Liver (tissue), 3 donors: Measurements from ENCODE around the gene MEIOB.

ENCODE experiments used
- EGR1 ChIP-seq, 2 donors: IDR thresholded peaks; 2 replicates each; pipeline ENCODE4 v1.6.1; 2016 to 2018; ENCODE audit warnings: antibody characterized with exemption in 2 of 2, low read depth in 2 of 2
- FOXA2 ChIP-seq: IDR thresholded peaks from 2 replicates; pipeline ENCODE4 v1.6.1; 2016; ENCODE audit warnings: antibody characterized with exemption
- GABPA ChIP-seq, 2 donors: IDR thresholded peaks in 1 of 2; conservative IDR thresholded peaks in 1 of 2; 2 replicates each; pipeline ENCODE4 v1.6.1; 2016; ENCODE audit warnings: antibody characterized with exemption in 2 of 2, mild to moderate bottlenecking in 1 of 2, moderate library complexity in 1 of 2
- HNF4A ChIP-seq, 2 donors: conservative IDR thresholded peaks; 2 replicates each; pipeline ENCODE4 v1.6.1; 2016; ENCODE audit warnings: antibody characterized with exemption in 2 of 2, mild to moderate bottlenecking in 2 of 2
- NR2F2 ChIP-seq: IDR thresholded peaks from 2 replicates; pipeline ENCODE4 v1.6.1; 2016; ENCODE audit warnings: antibody characterized with exemption
- RAD21 ChIP-seq, 2 donors: IDR thresholded peaks; 2 replicates each; pipeline ENCODE4 v1.6.1; 2016; ENCODE audit warnings: antibody characterized with exemption in 2 of 2, mild to moderate bottlenecking in 2 of 2
- SP1 ChIP-seq: IDR thresholded peaks from 2 replicates; pipeline ENCODE4 v1.6.1; 2018; ENCODE audit warnings: antibody characterized with exemption, mild to moderate bottlenecking
- YY1 ChIP-seq: IDR thresholded peaks from 2 replicates; pipeline ENCODE4 v1.6.1; 2016; ENCODE audit warnings: antibody characterized with exemption, mild to moderate bottlenecking
- TF ChIP-seq, protein P1 (sequence below): fragments of 150-350 bp; IDR thresholded peaks from 2 replicates; pipeline ENCODE4 v1.5.1; 2017; ENCODE audit warnings: improper control_type of control experiment, low read depth, low read length; ENCODE audit not compliant: missing input control
- TF ChIP-seq, protein P2 (sequence below): IDR thresholded peaks from 2 replicates; pipeline ENCODE4 v1.6.1; 2016; ENCODE audit warnings: antibody characterized with exemption, mild to moderate bottlenecking
- TF ChIP-seq, protein P3 (sequence below): IDR thresholded peaks from 2 replicates; pipeline ENCODE4 v1.6.1; 2016; ENCODE audit warnings: antibody characterized with exemption
- TF ChIP-seq, protein P4 (sequence below): IDR thresholded peaks from 2 replicates; pipeline ENCODE4 v1.6.1; 2016; ENCODE audit warnings: antibody characterized with exemption
- donor health status: healthy.
- donor health status: healthy.

DNA sequence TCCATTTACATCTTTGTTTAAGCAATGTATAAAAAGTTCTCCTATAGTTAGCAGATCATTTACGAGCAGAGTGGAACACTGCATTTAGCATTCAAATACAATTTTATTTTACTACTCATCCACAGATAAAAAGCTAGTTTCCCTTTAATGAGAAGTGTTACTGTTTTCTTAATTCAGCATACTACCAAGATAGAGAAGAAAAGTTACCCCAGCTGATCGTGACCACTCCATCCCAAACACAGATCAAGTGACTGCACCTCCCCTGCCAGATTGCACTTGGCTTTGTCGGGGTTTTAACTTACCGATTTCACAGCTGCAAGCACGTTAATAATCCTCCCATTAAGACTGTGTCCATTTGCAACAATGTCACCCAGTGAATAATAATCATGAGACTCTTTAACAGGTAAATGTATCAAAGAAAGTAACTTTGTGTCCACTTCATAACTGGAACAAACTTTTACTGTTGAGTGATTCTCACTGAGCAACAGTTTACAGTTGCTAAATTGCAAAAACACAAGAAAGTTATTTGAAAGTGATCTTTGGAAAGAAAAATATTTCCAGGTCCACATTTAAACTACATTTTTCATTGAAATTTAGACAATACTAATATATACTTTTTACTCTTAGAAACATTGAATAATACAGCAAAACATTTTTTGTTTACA is 14.4 kb downstream of the MEIOB start:
- TF ChIP-seq HNF4A (conservative IDR thresholded peaks at IDR 0.05) (no peak), SP1 (no peak), RAD21 (IDR thresholded peaks at IDR 0.05) (no peak), GABPA (IDR thresholded peaks at IDR 0.05 in 1 of 2, conservative IDR thresholded peaks at IDR 0.05 in 1 of 2) (no peak), NR2F2 (no peak), YY1 (no peak), EGR1 (IDR thresholded peaks at IDR 0.05; ENCODE audit: low read depth in 2 of 2) (no peak), FOXA2 (no peak)
- TF ChIP-seq, protein P1, sequence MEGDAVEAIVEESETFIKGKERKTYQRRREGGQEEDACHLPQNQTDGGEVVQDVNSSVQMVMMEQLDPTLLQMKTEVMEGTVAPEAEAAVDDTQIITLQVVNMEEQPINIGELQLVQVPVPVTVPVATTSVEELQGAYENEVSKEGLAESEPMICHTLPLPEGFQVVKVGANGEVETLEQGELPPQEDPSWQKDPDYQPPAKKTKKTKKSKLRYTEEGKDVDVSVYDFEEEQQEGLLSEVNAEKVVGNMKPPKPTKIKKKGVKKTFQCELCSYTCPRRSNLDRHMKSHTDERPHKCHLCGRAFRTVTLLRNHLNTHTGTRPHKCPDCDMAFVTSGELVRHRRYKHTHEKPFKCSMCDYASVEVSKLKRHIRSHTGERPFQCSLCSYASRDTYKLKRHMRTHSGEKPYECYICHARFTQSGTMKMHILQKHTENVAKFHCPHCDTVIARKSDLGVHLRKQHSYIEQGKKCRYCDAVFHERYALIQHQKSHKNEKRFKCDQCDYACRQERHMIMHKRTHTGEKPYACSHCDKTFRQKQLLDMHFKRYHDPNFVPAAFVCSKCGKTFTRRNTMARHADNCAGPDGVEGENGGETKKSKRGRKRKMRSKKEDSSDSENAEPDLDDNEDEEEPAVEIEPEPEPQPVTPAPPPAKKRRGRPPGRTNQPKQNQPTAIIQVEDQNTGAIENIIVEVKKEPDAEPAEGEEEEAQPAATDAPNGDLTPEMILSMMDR = no peak
- TF ChIP-seq, protein P2, sequence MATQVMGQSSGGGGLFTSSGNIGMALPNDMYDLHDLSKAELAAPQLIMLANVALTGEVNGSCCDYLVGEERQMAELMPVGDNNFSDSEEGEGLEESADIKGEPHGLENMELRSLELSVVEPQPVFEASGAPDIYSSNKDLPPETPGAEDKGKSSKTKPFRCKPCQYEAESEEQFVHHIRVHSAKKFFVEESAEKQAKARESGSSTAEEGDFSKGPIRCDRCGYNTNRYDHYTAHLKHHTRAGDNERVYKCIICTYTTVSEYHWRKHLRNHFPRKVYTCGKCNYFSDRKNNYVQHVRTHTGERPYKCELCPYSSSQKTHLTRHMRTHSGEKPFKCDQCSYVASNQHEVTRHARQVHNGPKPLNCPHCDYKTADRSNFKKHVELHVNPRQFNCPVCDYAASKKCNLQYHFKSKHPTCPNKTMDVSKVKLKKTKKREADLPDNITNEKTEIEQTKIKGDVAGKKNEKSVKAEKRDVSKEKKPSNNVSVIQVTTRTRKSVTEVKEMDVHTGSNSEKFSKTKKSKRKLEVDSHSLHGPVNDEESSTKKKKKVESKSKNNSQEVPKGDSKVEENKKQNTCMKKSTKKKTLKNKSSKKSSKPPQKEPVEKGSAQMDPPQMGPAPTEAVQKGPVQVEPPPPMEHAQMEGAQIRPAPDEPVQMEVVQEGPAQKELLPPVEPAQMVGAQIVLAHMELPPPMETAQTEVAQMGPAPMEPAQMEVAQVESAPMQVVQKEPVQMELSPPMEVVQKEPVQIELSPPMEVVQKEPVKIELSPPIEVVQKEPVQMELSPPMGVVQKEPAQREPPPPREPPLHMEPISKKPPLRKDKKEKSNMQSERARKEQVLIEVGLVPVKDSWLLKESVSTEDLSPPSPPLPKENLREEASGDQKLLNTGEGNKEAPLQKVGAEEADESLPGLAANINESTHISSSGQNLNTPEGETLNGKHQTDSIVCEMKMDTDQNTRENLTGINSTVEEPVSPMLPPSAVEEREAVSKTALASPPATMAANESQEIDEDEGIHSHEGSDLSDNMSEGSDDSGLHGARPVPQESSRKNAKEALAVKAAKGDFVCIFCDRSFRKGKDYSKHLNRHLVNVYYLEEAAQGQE = no peak
- TF ChIP-seq, protein P3, sequence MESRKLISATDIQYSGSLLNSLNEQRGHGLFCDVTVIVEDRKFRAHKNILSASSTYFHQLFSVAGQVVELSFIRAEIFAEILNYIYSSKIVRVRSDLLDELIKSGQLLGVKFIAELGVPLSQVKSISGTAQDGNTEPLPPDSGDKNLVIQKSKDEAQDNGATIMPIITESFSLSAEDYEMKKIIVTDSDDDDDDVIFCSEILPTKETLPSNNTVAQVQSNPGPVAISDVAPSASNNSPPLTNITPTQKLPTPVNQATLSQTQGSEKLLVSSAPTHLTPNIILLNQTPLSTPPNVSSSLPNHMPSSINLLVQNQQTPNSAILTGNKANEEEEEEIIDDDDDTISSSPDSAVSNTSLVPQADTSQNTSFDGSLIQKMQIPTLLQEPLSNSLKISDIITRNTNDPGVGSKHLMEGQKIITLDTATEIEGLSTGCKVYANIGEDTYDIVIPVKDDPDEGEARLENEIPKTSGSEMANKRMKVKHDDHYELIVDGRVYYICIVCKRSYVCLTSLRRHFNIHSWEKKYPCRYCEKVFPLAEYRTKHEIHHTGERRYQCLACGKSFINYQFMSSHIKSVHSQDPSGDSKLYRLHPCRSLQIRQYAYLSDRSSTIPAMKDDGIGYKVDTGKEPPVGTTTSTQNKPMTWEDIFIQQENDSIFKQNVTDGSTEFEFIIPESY = no peak
- TF ChIP-seq, protein P4, sequence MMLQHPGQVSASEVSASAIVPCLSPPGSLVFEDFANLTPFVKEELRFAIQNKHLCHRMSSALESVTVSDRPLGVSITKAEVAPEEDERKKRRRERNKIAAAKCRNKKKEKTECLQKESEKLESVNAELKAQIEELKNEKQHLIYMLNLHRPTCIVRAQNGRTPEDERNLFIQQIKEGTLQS = no peak
